LNCaP clone FGC (cell line): Measurements from ENCODE around the gene BHLHA15.

Source experiments
- DNase-seq: peaks from one replicate; pipeline ENCODE4 v3.0.0-alpha.2; 2011; ENCODE audit warnings: low read depth
- H3K4me3 ChIP-seq: 2 replicates; pipeline ENCODE4 v1.5.1; 2011; ENCODE audit warnings: mild to moderate bottlenecking, low read depth, low read length, control low read depth
- TF ChIP-seq, protein P1 (sequence below): IDR thresholded peaks from 2 replicates; pipeline ENCODE4 v1.5.1; 2012; ENCODE audit warnings: mild to moderate bottlenecking; ENCODE audit not compliant: control insufficient read depth, insufficient read depth; ENCODE audit errors: extremely low read depth

The BHLHA15 gene

DNA sequence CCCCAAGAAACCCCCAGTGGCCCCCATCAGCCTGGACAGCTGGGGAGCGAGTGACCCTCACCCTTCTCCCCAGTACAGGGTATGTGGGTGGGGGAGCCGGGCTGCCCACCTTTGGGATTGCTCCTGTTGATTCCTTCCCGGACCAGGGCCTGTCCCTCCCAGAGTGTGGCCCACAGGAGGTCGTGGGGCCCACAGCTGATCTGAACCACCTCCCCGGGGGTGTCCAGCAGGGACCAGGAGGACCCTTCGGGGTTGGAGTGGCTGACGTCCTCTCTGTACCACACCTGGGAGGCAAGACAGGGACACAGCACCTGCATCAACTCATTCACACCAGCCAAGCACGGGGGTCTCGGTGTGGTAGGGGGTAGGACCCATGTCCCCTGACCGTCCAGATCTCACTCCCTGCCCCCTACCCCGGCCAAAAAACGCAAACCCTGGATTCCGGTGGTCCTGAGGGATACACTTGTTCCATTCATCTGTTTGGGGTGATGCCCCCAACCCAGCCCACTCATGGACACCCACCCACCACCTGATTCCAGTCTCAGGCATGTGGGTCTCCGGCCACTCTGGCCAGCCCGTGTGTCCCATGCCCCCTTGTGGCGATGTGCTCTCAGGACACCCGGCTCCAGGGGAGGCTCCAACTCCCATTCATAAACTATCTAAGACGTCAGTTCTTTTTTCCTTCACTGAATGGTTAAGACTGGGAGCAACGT is 29.9 kb downstream of the BHLHA15 start:
- no peak for DNase-seq
- H3K4me3 ChIP-seq, result no peak overlapping the region
- TF ChIP-seq, protein P1, sequence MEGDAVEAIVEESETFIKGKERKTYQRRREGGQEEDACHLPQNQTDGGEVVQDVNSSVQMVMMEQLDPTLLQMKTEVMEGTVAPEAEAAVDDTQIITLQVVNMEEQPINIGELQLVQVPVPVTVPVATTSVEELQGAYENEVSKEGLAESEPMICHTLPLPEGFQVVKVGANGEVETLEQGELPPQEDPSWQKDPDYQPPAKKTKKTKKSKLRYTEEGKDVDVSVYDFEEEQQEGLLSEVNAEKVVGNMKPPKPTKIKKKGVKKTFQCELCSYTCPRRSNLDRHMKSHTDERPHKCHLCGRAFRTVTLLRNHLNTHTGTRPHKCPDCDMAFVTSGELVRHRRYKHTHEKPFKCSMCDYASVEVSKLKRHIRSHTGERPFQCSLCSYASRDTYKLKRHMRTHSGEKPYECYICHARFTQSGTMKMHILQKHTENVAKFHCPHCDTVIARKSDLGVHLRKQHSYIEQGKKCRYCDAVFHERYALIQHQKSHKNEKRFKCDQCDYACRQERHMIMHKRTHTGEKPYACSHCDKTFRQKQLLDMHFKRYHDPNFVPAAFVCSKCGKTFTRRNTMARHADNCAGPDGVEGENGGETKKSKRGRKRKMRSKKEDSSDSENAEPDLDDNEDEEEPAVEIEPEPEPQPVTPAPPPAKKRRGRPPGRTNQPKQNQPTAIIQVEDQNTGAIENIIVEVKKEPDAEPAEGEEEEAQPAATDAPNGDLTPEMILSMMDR, result peak; percentile 90

DNA sequence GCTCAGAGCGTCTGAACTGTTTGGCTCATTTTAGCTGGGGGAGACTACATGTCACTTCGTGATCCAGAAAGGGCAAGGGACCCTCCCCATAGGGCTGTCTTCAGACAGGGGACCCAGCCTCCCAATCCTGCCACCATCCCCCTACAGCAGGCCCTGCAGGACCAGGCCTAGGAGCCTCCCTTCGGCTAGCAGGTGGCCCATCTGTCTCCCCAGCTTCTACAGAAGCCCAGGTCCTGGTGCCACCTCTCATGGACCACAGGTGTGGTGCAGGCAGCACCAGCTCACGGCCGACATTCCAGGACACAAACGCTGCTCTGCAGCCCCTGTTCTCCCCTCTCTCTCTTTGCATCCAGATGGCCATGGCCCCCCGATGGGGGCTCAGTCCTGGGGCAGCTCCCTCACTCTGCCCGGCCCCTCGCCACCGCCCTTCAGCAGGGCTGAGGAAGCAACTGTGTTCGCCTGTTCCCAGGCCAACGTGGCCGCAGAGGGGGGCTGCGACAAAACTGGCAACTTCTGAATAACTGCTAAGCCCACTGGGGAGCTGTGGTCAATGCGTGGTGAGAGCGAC is 30.5 kb downstream of the BHLHA15 start:
- H3K4me3 ChIP-seq, result no peak overlapping the region
- DNase-seq, result no peak
- TF ChIP-seq, protein P1, result no peak

- DNase-seq, result no peak
- H3K4me3 ChIP-seq, result no peak overlapping the region
Measured at GRCh38 chr7:98242342-98242741, 31.1 kb downstream of the BHLHA15 start.

DNA sequence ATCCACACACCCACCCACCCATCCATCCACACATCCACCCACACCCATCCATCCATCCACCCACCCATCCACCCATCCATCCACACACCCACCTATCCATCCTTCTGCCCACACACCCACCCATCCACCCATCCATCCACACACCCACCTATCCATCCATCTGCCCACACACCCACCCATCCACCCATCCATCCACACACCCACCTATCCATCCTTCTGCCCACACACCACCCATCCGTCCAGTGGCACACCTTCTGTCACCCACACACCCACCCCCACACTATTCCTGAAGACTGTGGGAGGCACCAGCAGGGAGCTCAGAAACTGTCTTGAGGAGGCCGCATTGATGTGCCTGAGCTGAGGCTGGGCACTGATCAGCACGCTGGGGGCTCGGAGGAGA is 31.7 kb downstream of the BHLHA15 start:
- no peak for DNase-seq
- no peak overlapping the region for H3K4me3 ChIP-seq
- TF ChIP-seq, protein P1, result no peak

More at GRCh38 chr7:98242342-98242741, 31.1 kb downstream of the BHLHA15 start:
- TF ChIP-seq, protein P1, result no peak

DNA sequence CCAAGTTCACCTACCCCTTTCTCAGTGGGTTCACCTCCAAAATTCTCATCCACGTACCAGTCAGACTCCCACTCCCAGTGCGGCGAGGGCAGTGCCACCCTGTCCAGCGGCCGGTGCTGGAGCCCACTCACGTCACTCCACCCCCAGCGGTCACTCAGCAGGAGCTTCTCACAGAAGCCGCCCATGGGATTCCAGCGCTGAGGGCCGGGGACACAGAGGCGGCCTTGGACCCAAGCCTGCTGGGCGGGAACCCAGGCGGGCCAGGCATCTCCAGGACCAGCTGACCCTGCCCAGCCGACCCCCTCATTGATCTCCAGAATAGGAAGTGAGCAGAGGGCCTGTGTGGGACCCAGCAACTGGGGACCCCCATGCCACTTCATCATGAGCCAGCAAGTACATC is 33.6 kb downstream of the BHLHA15 start:
- TF ChIP-seq, protein P1, result no peak
- H3K4me3 ChIP-seq, result no peak overlapping the region
- DNase-seq, result no peak

DNA sequence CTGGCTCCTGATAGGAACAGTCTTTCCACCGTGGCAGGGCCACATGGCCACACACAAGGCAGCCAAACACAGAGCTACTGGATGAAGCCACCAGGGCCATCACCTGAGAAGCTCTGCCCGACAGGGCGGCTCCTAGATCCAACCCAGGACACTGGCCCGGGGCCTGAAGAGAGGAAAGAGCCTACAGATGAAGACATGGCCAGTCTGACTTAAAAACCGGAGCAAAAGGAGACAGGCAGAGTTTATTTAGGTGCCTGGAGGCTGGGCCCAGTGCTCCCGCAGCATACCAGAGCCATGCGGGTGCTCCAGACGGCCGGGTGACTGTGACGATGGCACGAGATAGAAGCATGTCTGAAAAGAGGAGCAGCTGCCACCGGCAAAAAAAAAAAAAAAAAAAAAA is 36.9 kb downstream of the BHLHA15 start:
- no peak for DNase-seq
- TF ChIP-seq, protein P1, result no peak
- H3K4me3 ChIP-seq, result no peak overlapping the region

GRCh38 chr7:98249106-98249505 is 37.9 kb downstream of the BHLHA15 start:
- no peak overlapping the region for H3K4me3 ChIP-seq
- DNase-seq, result no peak
- TF ChIP-seq, protein P1, result no peak
